ENCODE data around the gene NDNF. TPM values are rescaled to one million over a fixed set of nuclear protein-coding genes. Genes with fewer than 3 reads are reported as not detected.
A peak's percentile ranks its signal among the peaks of the same experiment; 100 is the strongest.

Gene NDNF, protein sequence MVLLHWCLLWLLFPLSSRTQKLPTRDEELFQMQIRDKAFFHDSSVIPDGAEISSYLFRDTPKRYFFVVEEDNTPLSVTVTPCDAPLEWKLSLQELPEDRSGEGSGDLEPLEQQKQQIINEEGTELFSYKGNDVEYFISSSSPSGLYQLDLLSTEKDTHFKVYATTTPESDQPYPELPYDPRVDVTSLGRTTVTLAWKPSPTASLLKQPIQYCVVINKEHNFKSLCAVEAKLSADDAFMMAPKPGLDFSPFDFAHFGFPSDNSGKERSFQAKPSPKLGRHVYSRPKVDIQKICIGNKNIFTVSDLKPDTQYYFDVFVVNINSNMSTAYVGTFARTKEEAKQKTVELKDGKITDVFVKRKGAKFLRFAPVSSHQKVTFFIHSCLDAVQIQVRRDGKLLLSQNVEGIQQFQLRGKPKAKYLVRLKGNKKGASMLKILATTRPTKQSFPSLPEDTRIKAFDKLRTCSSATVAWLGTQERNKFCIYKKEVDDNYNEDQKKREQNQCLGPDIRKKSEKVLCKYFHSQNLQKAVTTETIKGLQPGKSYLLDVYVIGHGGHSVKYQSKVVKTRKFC
- total RNA-seq: 8.1 TPM
- long read RNA-seq: 0 reads

- intact Hi-C loops (cut with DNase I): loop anchor here (5.0 kb wide), 1 partner anchor 150 kb away; the partner anchor contains the start of gene PRDM5
- peak; percentile 86 for ATAC-seq
- DNase-seq (ENCODE audit: missing footprints): peak; percentile 72
These were observed at the start of gene NDNF for GRCh38 chr4:121072224-121073003. Gene NDNF, minus strand, starts transcription at chr4:121072535. Its CDS starts 26,698 bp downstream, at chr4:121045837.

GRCh38 chr4:121119715-121120114 lies 47.4 kb upstream of the NDNF start:
- ATAC-seq (no peak), DNase-seq (ENCODE audit: missing footprints) (no peak)
- intact Hi-C loops (cut with DNase I): no loop called here

- DNase-seq (ENCODE audit: missing footprints) (no peak), ATAC-seq (no peak)
- intact Hi-C loops (cut with DNase I): no loop called here
These were observed 46.0 kb upstream of the NDNF start for GRCh38 chr4:121118344-121118743.

DNA sequence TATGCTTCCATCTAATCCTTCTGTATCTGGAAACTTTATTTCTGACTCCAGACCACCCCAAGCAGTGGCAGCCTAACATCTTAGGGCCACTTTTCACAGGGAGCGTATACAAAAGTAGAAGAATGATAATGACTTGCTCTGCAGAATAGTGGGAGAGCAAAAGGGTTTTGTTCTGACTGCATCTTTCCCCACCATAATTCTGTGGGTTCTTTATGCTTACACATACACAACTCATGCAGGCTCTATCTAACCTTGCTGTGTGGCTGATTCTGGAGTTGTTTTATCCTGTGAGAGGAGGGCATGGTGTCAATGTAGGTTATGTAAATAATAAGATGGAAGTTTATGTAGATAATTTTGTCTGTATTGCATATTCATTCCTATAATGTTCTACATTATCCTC lies 42.4 kb upstream of the NDNF start:
- ATAC-seq: no peak
- no peak for DNase-seq (ENCODE audit: missing footprints)
- intact Hi-C loops (cut with DNase I): no loop called here

DNA sequence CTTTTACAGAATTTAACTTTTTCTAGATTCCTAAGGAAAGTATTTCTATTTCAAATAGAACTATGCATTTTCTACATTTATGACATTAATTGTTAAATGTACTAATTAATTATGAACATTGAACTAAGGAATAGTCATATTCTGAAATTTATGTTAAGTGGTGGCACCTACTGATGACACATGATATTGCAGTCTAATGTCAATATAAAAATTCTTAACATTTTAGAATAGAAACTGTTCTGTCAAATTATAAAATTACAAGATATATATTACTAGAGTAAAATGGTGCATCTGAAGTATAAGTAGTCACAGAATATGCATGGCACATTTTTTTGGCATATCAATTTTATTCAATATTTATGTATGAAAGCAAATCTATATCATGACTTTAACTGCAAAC lies 40.2 kb upstream of the NDNF start:
- intact Hi-C loops (cut with DNase I): no loop called here
- DNase-seq (ENCODE audit: missing footprints) (no peak), ATAC-seq (no peak)

DNA sequence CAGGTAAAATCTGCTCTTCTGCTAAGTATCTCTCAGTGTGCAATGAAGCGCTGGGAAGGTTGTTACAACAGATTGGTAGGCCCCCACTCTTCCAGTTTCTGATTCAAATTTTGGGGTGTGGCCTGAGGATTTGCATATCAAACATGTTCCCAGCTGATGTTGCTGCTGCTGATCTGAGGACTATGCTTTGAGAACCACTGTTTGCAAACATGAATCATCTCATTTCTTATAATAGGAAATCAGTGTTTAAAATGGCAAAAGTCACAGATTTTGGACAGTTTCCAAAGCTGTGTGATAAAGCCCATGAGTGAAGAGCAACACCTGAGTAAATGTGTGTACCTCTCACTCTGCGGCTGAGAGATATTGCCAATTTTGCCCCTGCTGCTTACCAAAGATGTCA lies 36.2 kb upstream of the NDNF start:
- ATAC-seq (no peak), DNase-seq (ENCODE audit: missing footprints) (no peak)
- intact Hi-C loops (cut with DNase I): no loop called here

GRCh38 chr4:121107507-121107906 lies 35.2 kb upstream of the NDNF start:
- intact Hi-C loops (cut with DNase I): no loop called here
- DNase-seq (ENCODE audit: missing footprints) (no peak), ATAC-seq (no peak)

DNA sequence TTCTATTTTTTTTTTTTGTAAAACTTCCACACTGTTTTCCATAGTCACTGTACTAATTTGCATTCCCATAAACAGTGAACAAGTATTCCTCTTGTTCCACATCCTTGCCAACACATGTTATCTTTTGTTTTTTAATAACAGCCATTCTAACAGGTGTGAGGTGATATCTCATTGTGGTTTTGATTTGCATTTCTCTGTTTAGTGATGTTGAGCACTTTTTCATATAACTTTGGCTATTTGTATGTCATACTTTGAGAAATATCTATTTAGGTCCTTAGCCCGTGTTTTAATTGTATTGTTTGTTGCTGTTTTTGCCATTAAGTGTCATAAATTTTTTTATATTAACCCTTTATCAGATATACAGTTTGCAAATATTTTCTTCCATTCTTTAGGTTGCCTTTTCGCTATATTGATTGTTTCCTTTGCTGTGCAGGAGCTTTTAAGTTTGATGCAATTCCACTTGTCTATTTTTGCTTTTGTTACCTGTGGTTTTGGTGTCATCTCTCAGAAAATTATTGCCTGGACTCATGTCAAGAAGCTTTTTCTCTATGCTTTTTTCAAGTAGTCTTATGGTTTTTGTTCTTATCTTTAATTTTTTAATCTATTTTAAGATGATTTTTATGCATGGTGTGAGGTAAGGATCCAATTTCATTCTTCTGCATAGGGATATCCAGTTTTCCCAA lies 27.9 kb upstream of the NDNF start:
- ATAC-seq (no peak), DNase-seq (ENCODE audit: missing footprints) (no peak)
- intact Hi-C loops (cut with DNase I): no loop called here

DNA sequence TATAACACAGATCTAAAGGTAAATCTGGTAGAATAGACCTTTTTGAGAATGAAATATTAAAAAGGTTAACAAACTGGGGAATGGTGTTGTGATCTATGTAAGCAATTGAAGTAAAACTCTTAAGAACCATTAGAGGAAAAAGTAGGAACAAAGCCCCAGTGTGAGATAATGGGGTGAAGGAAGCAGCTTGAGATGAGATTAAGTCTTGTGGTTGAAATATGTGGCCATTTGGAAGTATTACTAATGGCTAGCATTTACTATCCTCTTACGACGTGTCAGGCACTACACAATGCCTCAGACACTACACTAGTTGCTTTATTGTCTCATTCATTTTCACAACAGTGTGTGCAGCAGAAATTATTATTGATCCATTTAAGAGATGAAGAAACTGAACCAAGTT lies 25.9 kb upstream of the NDNF start:
- intact Hi-C loops (cut with DNase I): loop anchor here (5.0 to 10.0 kb wide), 3 partner anchors 76 to 1023 kb away; no protein-coding TSS in a partner anchor
- no peak for ATAC-seq

GRCh38 chr4:121096629-121097028 lies 24.3 kb upstream of the NDNF start:
- no peak for DNase-seq (ENCODE audit: missing footprints)
- intact Hi-C loops (cut with DNase I): loop anchor here (2.0 to 10.0 kb wide), 4 partner anchors 74 to 1022 kb away; no protein-coding TSS in a partner anchor
- ATAC-seq: no peak

More for the DNA sequence above, 25.9 kb upstream of the NDNF start:
- no peak for DNase-seq (ENCODE audit: missing footprints)

GRCh38 chr4:121096191-121096590 lies 23.9 kb upstream of the NDNF start:
- intact Hi-C loops (cut with DNase I): loop anchor here (2.0 to 10.0 kb wide), 4 partner anchors 74 to 1021 kb away; no protein-coding TSS in a partner anchor
- ATAC-seq (no peak), DNase-seq (ENCODE audit: missing footprints) (no peak)

DNA sequence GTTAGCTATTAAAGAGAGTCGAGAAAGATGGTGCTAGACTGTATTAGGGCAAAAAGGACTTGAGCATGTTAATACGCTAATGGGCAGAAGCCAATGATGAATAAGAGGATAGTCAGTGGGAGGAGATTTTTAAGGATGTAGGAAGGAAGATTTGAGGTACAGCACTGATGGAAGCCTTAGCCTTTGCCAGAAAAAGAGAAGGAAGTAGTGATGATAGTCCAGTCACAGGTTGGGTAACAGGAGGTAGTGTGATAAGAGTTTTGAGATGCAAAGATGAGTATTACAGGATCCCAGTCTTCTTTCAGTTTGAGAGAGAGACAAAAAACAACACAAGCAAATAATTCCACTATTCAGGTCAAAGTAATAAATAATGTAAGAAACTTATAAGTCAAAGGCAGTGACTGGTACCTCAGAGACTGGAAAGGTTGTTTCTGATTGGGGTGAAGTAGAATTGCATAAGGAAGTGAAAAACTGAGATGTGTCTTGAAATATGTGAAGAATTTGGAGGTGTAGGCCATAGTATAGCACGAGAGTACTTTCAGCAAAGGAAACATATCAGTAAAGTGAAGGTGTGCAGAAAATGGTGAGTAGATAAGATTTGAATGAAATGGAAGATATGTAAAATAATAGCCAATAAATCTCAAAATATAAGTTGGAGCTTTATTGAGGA lies 22.1 kb upstream of the NDNF start:
- intact Hi-C loops (cut with DNase I): loop anchor here (10.0 kb wide), 1 partner anchor 1020 kb away; no protein-coding TSS in a partner anchor
- no peak for DNase-seq (ENCODE audit: missing footprints)
- no peak for ATAC-seq

DNA sequence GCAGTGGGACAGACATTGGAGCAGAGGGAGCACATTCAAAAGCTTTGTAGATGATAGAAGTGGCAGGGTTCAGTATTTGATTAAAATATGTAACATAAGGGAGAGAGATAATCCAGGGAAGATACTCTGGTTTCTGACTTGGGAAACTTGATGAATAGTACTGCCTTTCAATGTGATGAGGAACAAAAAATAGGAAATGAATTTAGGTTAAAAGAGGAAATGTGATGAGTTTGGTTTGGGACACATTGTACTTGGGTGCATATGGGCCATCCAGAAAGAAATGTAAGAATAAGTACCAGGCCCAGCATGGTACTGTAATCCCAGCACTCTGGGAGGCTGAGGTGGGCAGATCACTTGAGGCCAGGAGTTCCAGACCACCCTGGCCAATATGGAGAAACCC lies 20.9 kb upstream of the NDNF start:
- DNase-seq (ENCODE audit: missing footprints) (no peak), ATAC-seq (no peak)
- intact Hi-C loops (cut with DNase I): loop anchor here (10.0 kb wide), 1 partner anchor 1018 kb away; no protein-coding TSS in a partner anchor

- intact Hi-C loops (cut with DNase I): loop anchor here (10.0 kb wide), 1 partner anchor 1017 kb away; no protein-coding TSS in a partner anchor
- ATAC-seq (no peak), DNase-seq (ENCODE audit: missing footprints) (no peak)
These were observed 19.6 kb upstream of the NDNF start for GRCh38 chr4:121091941-121092340.

- ATAC-seq (no peak), DNase-seq (ENCODE audit: missing footprints) (no peak)
- intact Hi-C loops (cut with DNase I): no loop called here
These were observed 16.5 kb upstream of the NDNF start for GRCh38 chr4:121088867-121089266.

DNA sequence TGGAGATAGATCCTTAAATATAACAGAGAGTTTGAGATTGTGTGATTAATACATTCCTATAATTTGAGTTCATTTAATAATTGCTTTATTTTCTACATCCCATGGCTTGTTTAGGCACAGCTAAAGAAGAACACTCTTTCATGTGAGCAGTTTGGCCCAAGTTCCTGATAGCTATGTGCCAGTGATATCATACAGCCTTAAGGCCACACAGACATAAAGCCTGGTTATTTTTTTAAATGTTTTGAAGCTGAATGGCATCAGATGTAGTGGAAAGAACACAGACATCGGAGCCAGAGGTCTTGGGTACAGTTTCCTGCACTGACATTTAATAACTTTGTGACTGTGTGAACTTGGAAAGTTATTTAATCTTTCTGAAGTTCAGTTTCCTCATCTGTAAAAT lies 7.0 kb upstream of the NDNF start:
- ATAC-seq: no peak
- intact Hi-C loops (cut with DNase I): no loop called here
- DNase-seq (ENCODE audit: missing footprints): no peak

DNA sequence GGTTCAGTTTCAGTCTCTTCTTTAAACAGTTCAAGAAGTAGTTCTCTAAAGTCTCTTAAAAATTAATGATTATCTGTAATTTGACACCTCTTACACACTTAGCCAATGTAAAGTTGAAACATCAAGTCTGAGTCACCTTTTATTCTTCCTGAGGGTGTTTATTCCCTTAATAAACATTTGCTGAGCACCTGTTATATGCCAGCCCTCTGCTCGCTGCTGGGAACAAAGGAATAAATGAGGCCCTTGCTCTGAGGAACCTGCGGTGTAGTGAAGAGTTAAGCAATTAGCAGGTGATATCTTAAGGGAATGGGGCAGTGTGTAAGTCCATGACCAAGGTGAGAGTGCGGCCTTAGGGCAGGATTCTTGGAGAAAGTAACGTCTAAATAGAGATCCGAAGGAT lies 5.2 kb upstream of the NDNF start:
- no peak for ATAC-seq
- intact Hi-C loops (cut with DNase I): no loop called here
- DNase-seq (ENCODE audit: missing footprints): no peak

DNA sequence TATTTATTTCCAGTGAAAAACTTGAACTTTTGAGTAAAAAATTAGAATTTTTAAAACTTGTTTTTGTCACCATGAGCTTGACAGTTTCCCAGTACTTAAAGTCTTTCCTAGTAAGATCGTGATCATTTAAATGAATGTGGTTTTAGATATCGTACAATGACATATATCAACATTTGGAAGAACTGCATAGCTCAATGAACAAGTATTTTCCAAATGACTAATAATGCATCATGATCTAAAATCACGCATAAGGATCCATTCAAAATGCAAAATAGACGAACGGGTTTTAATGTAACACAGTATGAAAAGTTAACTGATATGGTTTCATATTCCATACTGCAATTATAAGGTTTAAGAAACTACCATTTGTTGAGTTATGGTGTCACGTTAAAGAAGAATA lies 4.1 kb upstream of the NDNF start:
- no peak for DNase-seq (ENCODE audit: missing footprints)
- intact Hi-C loops (cut with DNase I): no loop called here
- ATAC-seq: no peak

Measured in Right ventricle myocardium inferior (tissue), 1 donor.